Activated CD4-positive, alpha-beta T cell treated with anti-CD3 and anti-CD28 coated beads, Interleukin-2, amount 10 ng/mL, durations not matched to agents 7 days and 5 days (primary cell): Measurements from ENCODE around the gene PFDN1. TPM values are rescaled to one million over a fixed set of nuclear protein-coding genes. Genes with fewer than 3 reads are reported as not detected.

Experiments used
- total RNA-seq, 2 experiments: library from RNA; stranded (reverse); gene quantifications; one replicate each; pipeline ENCODE4 v1.2.3, GENCODE V29; 2021

Gene PFDN1
- total RNA-seq, 2 experiments from 2014 or later, result 60.8 to 70.5 TPM

Other genes with a start within 250 kb of the PFDN1 start
- gene PURA, start 189.0 kb downstream of the PFDN1 start, total RNA-seq, result 10 to 100 TPM; 15.5 to 15.7 TPM
- 1 to 10 TPM; 5.1 to 5.3 TPM for gene IGIP, start 177.2 kb downstream of the PFDN1 start, total RNA-seq
- 10 to 100 TPM in 1 of 2 experiments, 1 to 10 TPM in 1; 8.6 to 10.3 TPM for gene CYSTM1, start 127.9 kb downstream of the PFDN1 start, total RNA-seq
- 10 to 100 TPM; 13.7 to 15.4 TPM for gene HBEGF, start 43.5 kb upstream of the PFDN1 start, total RNA-seq
- under 1 TPM; 0.35 to 0.44 TPM for gene SLC4A9, start 57.1 kb upstream of the PFDN1 start, total RNA-seq
- gene ANKHD1, start 98.7 kb upstream of the PFDN1 start, total RNA-seq, result 100 to 1,000 TPM; 118 TPM
- gene EIF4EBP3, start 244.6 kb upstream of the PFDN1 start, total RNA-seq, result 1 to 10 TPM; 9.5 to 9.7 TPM